Heart left ventricle (tissue), 16 donors: Measurements from ENCODE around the gene PI16. TPM values are rescaled to one million over a fixed set of nuclear protein-coding genes. Genes with fewer than 3 reads are reported as not detected.
"Not testable (repeated sequence)": the region's sequence is repeated elsewhere in the genome, so short reads cannot be mapped to it uniquely, and the experiment has no call there.

Experiments
- ATAC-seq, 4 donors: fragments of 200-7000 bp; cut with Tn5 transposase; one replicate each; pipeline ENCODE4 v1.9.1; 2020 to 2022; ENCODE audit warnings: moderate library complexity in 4 of 4, mild to moderate bottlenecking in 3 of 4, moderate number of reproducible peaks in 1 of 4
- DNase-seq, 5 donors: peaks; one replicate each; pipeline ENCODE4 v3.0.0-alpha.2; 2020
- H3K27ac ChIP-seq, 12 donors: fragments of 200-600 bp; sonication (generic) in 4 of 12; one replicate each; pipeline versions ENCODE4 v1.5.0 to v1.8.0; 2016 to 2022; ENCODE audit warnings: mild to moderate bottlenecking in 2 of 12
- H3K27me3 ChIP-seq, 9 donors: fragments of 200-600 bp; sonication (generic) in 2 of 9; one replicate each; pipeline versions ENCODE4 v1.5.1 to v1.8.0; 2016 to 2022; ENCODE audit warnings: mild to moderate bottlenecking in 3 of 9
- H3K36me3 ChIP-seq, 9 donors: fragments of 200-600 bp; sonication (generic) in 2 of 9; one replicate each; pipeline versions ENCODE4 v1.5.0 to v1.8.0; 2018 to 2022; ENCODE audit warnings: mild to moderate bottlenecking in 2 of 9
- H3K4me1 ChIP-seq, 12 donors: fragments of 200-600 bp; sonication (generic) in 4 of 12; one replicate each; pipeline versions ENCODE4 v1.5.0 to v1.8.0; 2016 to 2022; ENCODE audit warnings: mild to moderate bottlenecking in 3 of 12
- H3K4me3 ChIP-seq, 12 donors: fragments of 200-600 bp; sonication (generic) in 4 of 12; one replicate each; pipeline versions ENCODE4 v1.5.0 to v1.8.0; 2017 to 2022; ENCODE audit warnings: mild to moderate bottlenecking in 9 of 12, moderate library complexity in 4 of 12
- H3K9me3 ChIP-seq, 12 donors: fragments of 200-600 bp; sonication (generic) in 4 of 12; one replicate each; pipeline versions ENCODE4 v1.5.0 to v1.8.0; 2016 to 2022; ENCODE audit warnings: mild to moderate bottlenecking in 1 of 12
- CTCF ChIP-seq, 12 donors: fragments of 200-600 bp; sonication (generic) in 4 of 12; IDR thresholded peaks; one replicate each; pipeline versions ENCODE4 v1.5.0 to v1.8.0; 2018 to 2022; ENCODE audit warnings: antibody characterized with exemption in 12 of 12, mild to moderate bottlenecking in 5 of 12
- POLR2A ChIP-seq, 2 donors: fragments of 450-650 bp; IDR thresholded peaks; one replicate each; pipeline ENCODE4 v1.6.1; 2017; ENCODE audit warnings: antibody characterized with exemption in 2 of 2, mild to moderate bottlenecking in 2 of 2, moderate library complexity in 2 of 2
- WGBS, 4 donors: extraction: QIAGEN DNeasy Blood & Tissue Kit in 2 of 4; methylation state at CpG; one replicate each; pipeline versions ENCODE4 v1.1.5 to v1.1.7; 2013 to 2018; 5-methylcytosine and 5-hydroxymethylcytosine counted together
- intact Hi-C, 10 donors: fragments of 100-400 bp; cut with DNase I; formaldehyde crosslinking; loops; one replicate each; pipeline versions ENCODE4 v1.11.1 to v1.14.2; 2022
- polyA plus RNA-seq, 2 donors: library from polyadenylated mRNA; stranded (reverse); fragments of 200-250 nt; gene quantifications; one replicate each; pipeline ENCODE4 v1.2.3, GENCODE V29; 2013
- total RNA-seq, 9 donors: library from RNA; depleted of rRNA in 2 of 9; stranded (reverse); fragments of >200 nt in 2 of 9; fragmentation: NEBNext Ultra II Directional in 3 of 9; extraction: Animal tissue kit (Norgen Biotek cat#: 25700) in 3 of 9; gene quantifications; one replicate each; pipeline versions ENCODE4 v1.1.0 to v1.2.4, GENCODE V29; 2016 to 2023
- donor health status: ischemic (EF 13 %, LVEDD 7.1; RV severe dilation, severe dysfunction).
- donor health status: healthy with polysubstance abuse.
- donor health status: DM: no; HTN: yes; CAD: no.
- donor health status: DM: no; HTN: no; CAD: no.
- donor health status: ischemic (EF 25% LVEDD 6.9; RV normal size, moderate dysfunction).
- donor health status: ischemic (EF 25% LVEDD 5.7; RV mildly dilated, moderate dysfunction).
- donor health status: healthy.
- donor health status: DM: yes; HTN: yes; CAD: no.
- donor health status: ischemic (EF 35%, LVEDD 5.7; RV mildly dilated, moderate dysfunction).
- donor health status: nonischemic (EF 11% LVEDD 7.7; RV severe dilation, severe dysfunction).
- donor health status: DM: yes; HTN: yes; CAD: no.
- donor health status: PGD.
- donor health status: ischemic (EF 29% LVEDD 5.4; RV normal size, mild dysfunction).
- donor health status: nonischemic (EF 23%, LVEDD 6.1; RV moderate dilation, normal function).

The PI16 gene
- total and polyA plus RNA-seq, 11 donors, result 5.7 to 36.2 (median 12.1) TPM

GRCh38 chr6:36936824-36937223 lies 17.7 kb upstream of the PI16 start:
- H3K36me3 ChIP-seq, result no peaks in the 10 kb centered on the region
- H3K4me3 ChIP-seq, result no peak overlapping the region
- ATAC-seq (no peak), DNase-seq (no peak)
- no peaks in the 10 kb centered on the region for H3K9me3 ChIP-seq
- intact Hi-C loops, result no loop called here
- WGBS, 4 donors, result 95 to 99% (median 95%) methylated on average over 5 of the region's 5 CpGs
- TF ChIP-seq CTCF (IDR thresholded peaks at IDR 0.05) (no peak), POLR2A (IDR thresholded peaks at IDR 0.05) (no peak)
- H3K27ac ChIP-seq, result no peak overlapping the region
- H3K4me1 ChIP-seq, result no peaks in the 10 kb centered on the region
- no peaks in the 10 kb centered on the region for H3K27me3 ChIP-seq

DNA sequence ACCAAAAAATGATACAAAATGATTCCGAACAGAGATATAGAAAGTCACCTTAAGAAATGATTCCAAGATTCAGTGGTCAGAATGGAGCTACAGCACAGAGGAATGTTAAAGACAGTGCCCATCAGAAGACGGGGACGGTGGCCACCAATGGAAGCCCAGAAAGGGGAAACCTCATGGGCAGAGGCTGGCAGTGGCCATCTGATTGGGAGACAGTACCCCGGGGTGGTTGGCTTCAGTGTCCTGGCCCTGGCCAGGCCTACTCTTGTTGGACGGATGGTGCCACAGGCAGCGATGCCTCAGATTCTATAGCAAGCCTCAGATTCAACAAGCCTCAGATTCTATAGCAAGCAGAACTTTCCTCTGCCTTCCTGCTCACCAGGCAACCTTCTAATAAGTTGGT lies 16.6 kb upstream of the PI16 start:
- Histone ChIP-seq H3K27me3 (no peaks in the 10 kb centered on the region), H3K4me3 (no peak overlapping the region), H3K27ac (no peak overlapping the region), H3K36me3 (no peaks in the 10 kb centered on the region), H3K4me1 (no peaks in the 10 kb centered on the region), H3K9me3 (no peaks in the 10 kb centered on the region)
- WGBS, 4 donors, result 94 to 97% (median 95%) methylated on average over 6 of the region's 6 CpGs
- intact Hi-C loops, result no loop called here
- DNase-seq, result no peak
- TF ChIP-seq CTCF (IDR thresholded peaks at IDR 0.05), result no peak
- TF ChIP-seq POLR2A (IDR thresholded peaks at IDR 0.05), result no peak
- ATAC-seq, result no peak

GRCh38 chr6:36938536-36938935 lies 16.0 kb upstream of the PI16 start:
- peak; percentile 28 to 71 (median 38) for ATAC-seq
- H3K27ac ChIP-seq, result no peak overlapping the region
- intact Hi-C loops, result no loop called here

GRCh38 chr6:36939005-36939404 lies 15.5 kb upstream of the PI16 start:
- WGBS, 4 donors, result 64 to 77% (median 74%) methylated on average over 5 of the region's 5 CpGs
- intact Hi-C loops, H3K4me3 ChIP-seq, H3K27me3 ChIP-seq, ATAC-seq, H3K4me1 ChIP-seq, H3K36me3 ChIP-seq, DNase-seq, H3K27ac ChIP-seq, H3K9me3 ChIP-seq: not testable (repeated sequence)

More at GRCh38 chr6:36938536-36938935, 16.0 kb upstream of the PI16 start:
- Histone ChIP-seq H3K36me3 (no peaks in the 10 kb centered on the region), H3K4me3 (no peak overlapping the region), H3K27me3 (no peaks in the 10 kb centered on the region), H3K4me1 (no peaks in the 10 kb centered on the region), H3K9me3 (no peaks in the 10 kb centered on the region)
- peak in 1 of 5 donors; percentile 59 for DNase-seq
- TF ChIP-seq CTCF (IDR thresholded peaks at IDR 0.05), result no peak
- TF ChIP-seq POLR2A (IDR thresholded peaks at IDR 0.05), result no peak
- WGBS, 4 donors, result 49 to 68% (median 61%) methylated on average over 4 of the region's 4 CpGs

- TF ChIP-seq POLR2A (IDR thresholded peaks at IDR 0.05) (no peak), CTCF (IDR thresholded peaks at IDR 0.05) (no peak)
- ATAC-seq (no peak), DNase-seq (no peak)
- Histone ChIP-seq H3K4me1 (no peaks in the 10 kb centered on the region), H3K9me3 (no peaks in the 10 kb centered on the region), H3K27ac (no peak overlapping the region), H3K36me3 (no peaks in the 10 kb centered on the region), H3K27me3 (no peaks in the 10 kb centered on the region), H3K4me3 (no peak overlapping the region)
- intact Hi-C loops, result no loop called here
- WGBS, 4 donors, result 88 to 94% (median 92%) methylated on average over 10 of the region's 10 CpGs
Measured at GRCh38 chr6:36940027-36940426, 14.5 kb upstream of the PI16 start.

GRCh38 chr6:36941561-36941960 lies 13.0 kb upstream of the PI16 start:
- H3K27ac ChIP-seq, H3K9me3 ChIP-seq, ATAC-seq, H3K4me3 ChIP-seq, intact Hi-C loops, DNase-seq, H3K27me3 ChIP-seq, H3K4me1 ChIP-seq, H3K36me3 ChIP-seq: not testable (repeated sequence)
- WGBS, 4 donors, result 93 to 98% (median 97%) methylated on average over 3 to 40 of the region's 40 CpGs

DNA sequence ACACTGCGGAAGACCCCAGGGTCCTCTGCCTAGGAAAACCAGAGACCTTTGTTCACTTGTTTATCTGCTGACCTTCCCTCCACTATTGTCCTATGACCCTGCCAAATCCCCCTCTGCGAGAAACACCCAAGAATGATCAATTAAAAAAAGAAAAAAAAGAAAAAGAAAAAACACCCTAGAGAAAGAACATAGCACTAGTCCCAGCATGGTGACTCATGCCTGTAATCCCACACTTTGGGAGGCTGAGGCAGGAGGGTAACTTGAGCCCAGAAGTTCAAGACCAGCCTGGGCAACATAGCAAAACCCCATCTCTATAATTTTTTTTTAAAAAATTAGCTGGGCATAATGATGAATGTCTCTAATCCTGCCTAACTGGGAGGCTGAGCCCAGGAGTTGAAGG lies 12.2 kb upstream of the PI16 start:
- DNase-seq, H3K4me1 ChIP-seq, H3K9me3 ChIP-seq, H3K4me3 ChIP-seq, H3K27ac ChIP-seq, H3K36me3 ChIP-seq, H3K27me3 ChIP-seq, ATAC-seq, intact Hi-C loops: not testable (repeated sequence)
- WGBS, 4 donors, result 37 to 88% (median 81%) methylated on average over 1 to 2 of the region's 2 CpGs
